Measurements from ENCODE around the gene PRMT5. TPM values are rescaled to one million over a fixed set of nuclear protein-coding genes. Genes with fewer than 3 reads are reported as not detected.

Gene PRMT5
- total and polyA plus RNA-seq, 2 donors from 2014 or later, result 58.7 to 64.2 TPM

DNA sequence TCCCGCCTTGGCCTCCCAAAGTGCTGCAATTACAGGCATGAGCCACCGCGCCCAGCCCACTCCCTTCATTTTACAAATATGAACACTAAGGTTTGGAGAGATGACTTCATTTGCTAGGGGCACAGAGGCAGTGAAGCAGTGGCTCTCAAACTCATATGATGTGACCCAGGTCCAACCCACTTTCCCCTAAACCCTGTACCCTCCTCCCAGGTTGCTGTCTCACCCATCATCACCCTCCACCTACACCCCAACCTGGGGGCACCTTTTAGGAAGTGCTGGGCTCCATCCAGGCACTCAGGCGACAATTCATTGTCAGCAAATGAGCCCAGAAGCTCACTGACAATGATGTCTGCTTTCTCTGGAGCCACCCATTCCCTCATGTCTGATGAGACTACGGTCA lies 5.4 kb downstream of the PRMT5 start:
- Histone ChIP-seq H3K4me3 (ENCODE audit: low read length in 3 of 3) (no peak overlapping the region), H3K9ac (ENCODE audit: low read length in 3 of 3) (no peak overlapping the region), H3K9me3 (ENCODE audit: control insufficient read depth in 2 of 3, insufficient read depth in 1 of 3, low read length in 3 of 3) (no peaks in the 10 kb centered on the region), H3K4me1 (ENCODE audit: control insufficient read depth in 2 of 3, insufficient read depth in 2 of 3, low read depth in 1 of 3, low read length in 3 of 3) (peaks cover 0 to 14% (median 0%) of the 10 kb centered on the region in 3 donors), H3K27me3 (ENCODE audit: control insufficient read depth, insufficient read depth, low read length) (no peaks in the 10 kb centered on the region), H3K27ac (ENCODE audit: low read depth in 2 of 2, low read length in 2 of 2) (no peak overlapping the region), H3K36me3 (ENCODE audit: control insufficient read depth in 2 of 3, insufficient read depth in 3 of 3, low read length in 3 of 3) (peaks cover 11 to 38% (median 31%) of the 10 kb centered on the region in 3 donors)
- DNase-seq, result no peak
- TF ChIP-seq CTCF (IDR thresholded peaks at IDR 0.05; ENCODE audit: borderline replicate concordance, extremely low read depth, insufficient read depth), result no peak
- no peak for FAIRE-seq
- intact Hi-C loops (cut with DNase I), result no loop called here

GRCh38 chr14:22922294-22922693 lies 6.9 kb downstream of the PRMT5 start:
- H3K36me3 ChIP-seq (ENCODE audit: control insufficient read depth in 2 of 3, insufficient read depth in 3 of 3, low read length in 3 of 3), result peaks cover 11 to 38% (median 31%) of the 10 kb centered on the region in 3 donors
- TF ChIP-seq CTCF (IDR thresholded peaks at IDR 0.05; ENCODE audit: borderline replicate concordance, extremely low read depth, insufficient read depth), result no peak
- no peak overlapping the region for H3K4me3 ChIP-seq (ENCODE audit: low read length in 3 of 3)
- no peak for FAIRE-seq
- intact Hi-C loops (cut with DNase I), result no loop called here
- peaks cover 0 to 7% (median 3%) of the 10 kb centered on the region in 3 donors for H3K4me1 ChIP-seq (ENCODE audit: control insufficient read depth in 2 of 3, insufficient read depth in 2 of 3, low read depth in 1 of 3, low read length in 3 of 3)
- no peak overlapping the region for H3K9ac ChIP-seq (ENCODE audit: low read length in 3 of 3)
- no peak for DNase-seq
- no peaks in the 10 kb centered on the region for H3K9me3 ChIP-seq (ENCODE audit: control insufficient read depth in 2 of 3, insufficient read depth in 1 of 3, low read length in 3 of 3)
- H3K27ac ChIP-seq (ENCODE audit: low read depth in 2 of 2, low read length in 2 of 2), result no peak overlapping the region
- H3K27me3 ChIP-seq (ENCODE audit: control insufficient read depth, insufficient read depth, low read length), result no peaks in the 10 kb centered on the region

DNA sequence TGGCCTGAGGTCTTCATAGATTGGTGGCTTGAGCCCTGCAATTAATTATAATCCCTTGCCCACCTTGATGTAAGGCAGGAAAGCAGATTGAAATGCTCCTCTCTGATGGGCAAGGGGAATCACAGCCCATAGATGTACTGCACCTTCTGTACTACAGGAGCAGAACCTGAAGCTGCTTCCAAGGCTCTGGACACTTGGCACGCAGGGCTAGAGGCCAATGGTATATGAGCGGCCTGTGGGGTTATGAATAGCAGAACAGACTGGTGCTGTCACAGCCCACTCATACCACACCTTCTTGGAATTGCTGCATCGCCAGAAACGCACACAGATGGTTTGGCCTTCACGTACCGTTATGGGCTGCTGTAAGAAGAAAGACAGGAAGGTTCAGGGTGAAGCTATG lies 8.5 kb downstream of the PRMT5 start:
- Histone ChIP-seq H3K9ac (ENCODE audit: low read length in 3 of 3) (no peak overlapping the region), H3K36me3 (ENCODE audit: control insufficient read depth in 2 of 3, insufficient read depth in 3 of 3, low read length in 3 of 3) (peaks cover 9 to 33% (median 31%) of the 10 kb centered on the region in 3 donors), H3K27me3 (ENCODE audit: control insufficient read depth, insufficient read depth, low read length) (no peaks in the 10 kb centered on the region), H3K4me1 (ENCODE audit: control insufficient read depth in 2 of 3, insufficient read depth in 2 of 3, low read depth in 1 of 3, low read length in 3 of 3) (peaks cover 3 to 10% (median 3%) of the 10 kb centered on the region in 3 donors), H3K4me3 (ENCODE audit: low read length in 3 of 3) (no peak overlapping the region), H3K27ac (ENCODE audit: low read depth in 2 of 2, low read length in 2 of 2) (no peak overlapping the region), H3K9me3 (ENCODE audit: control insufficient read depth in 2 of 3, insufficient read depth in 1 of 3, low read length in 3 of 3) (no peaks in the 10 kb centered on the region)
- TF ChIP-seq CTCF (IDR thresholded peaks at IDR 0.05; ENCODE audit: borderline replicate concordance, extremely low read depth, insufficient read depth), result no peak
- FAIRE-seq (no peak), DNase-seq (no peak)
- intact Hi-C loops (cut with DNase I), result no loop called here

GRCh38 chr14:22919601-22919921 lies 9.6 kb downstream of the PRMT5 start:
- H3K4me3 ChIP-seq (ENCODE audit: low read length in 3 of 3), result peak overlapping the region; percentile 74 to 94 (median 76)
- no peak for TF ChIP-seq CTCF (IDR thresholded peaks at IDR 0.05; ENCODE audit: borderline replicate concordance, extremely low read depth, insufficient read depth)
- H3K27me3 ChIP-seq (ENCODE audit: control insufficient read depth, insufficient read depth, low read length), result no peaks in the 10 kb centered on the region
- DNase-seq (no peak), FAIRE-seq (no peak)
- H3K9me3 ChIP-seq (ENCODE audit: control insufficient read depth in 2 of 3, insufficient read depth in 1 of 3, low read length in 3 of 3), result no peaks in the 10 kb centered on the region
- peak overlapping the region; percentile 41 to 70 (median 61) for H3K9ac ChIP-seq (ENCODE audit: low read length in 3 of 3)
- peak overlapping the region; percentile 84 to 92 for H3K27ac ChIP-seq (ENCODE audit: low read depth in 2 of 2, low read length in 2 of 2)
- peaks cover 6 to 31% (median 28%) of the 10 kb centered on the region in 3 donors for H3K36me3 ChIP-seq (ENCODE audit: control insufficient read depth in 2 of 3, insufficient read depth in 3 of 3, low read length in 3 of 3)
- intact Hi-C loops (cut with DNase I), result no loop called here
- H3K4me1 ChIP-seq (ENCODE audit: control insufficient read depth in 2 of 3, insufficient read depth in 2 of 3, low read depth in 1 of 3, low read length in 3 of 3), result peaks cover 3 to 10% (median 3%) of the 10 kb centered on the region in 3 donors

All from kidney (tissue), 14 donors.